SK-N-MC (cell line): ENCODE results near the gene DSCAM.

Experiments used
- EZH2 ChIP-seq: fragments of 200-600 bp; sonication (generic); IDR thresholded peaks from one replicate; pipeline ENCODE4 v1.6.1; 2017; ENCODE audit warnings: antibody characterized with exemption
- POLR2AphosphoS5 ChIP-seq: IDR thresholded peaks from 2 replicates; pipeline ENCODE4 v1.6.1; 2012; ENCODE audit warnings: mild to moderate bottlenecking, low read depth, low read length, borderline replicate concordance

DNA sequence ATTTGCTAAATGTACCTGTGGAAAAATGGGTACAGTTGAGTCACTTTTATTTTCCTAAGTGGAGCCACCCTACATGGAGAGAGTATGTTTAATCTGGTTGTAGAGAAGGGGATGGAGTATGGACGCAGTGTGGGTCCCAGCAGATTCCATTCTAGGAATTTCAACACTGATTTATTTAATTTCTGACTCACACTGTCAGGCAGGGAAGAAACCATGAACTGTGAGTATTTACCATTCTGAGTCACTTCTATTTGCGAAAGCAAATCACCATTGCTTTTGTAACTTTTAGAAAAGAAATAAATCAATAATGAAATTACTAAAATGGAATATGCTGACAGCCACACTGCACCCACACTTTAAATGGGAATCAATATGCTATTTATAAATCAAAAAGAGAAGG, 339.0 kb downstream of the DSCAM start:
- no peak for TF ChIP-seq EZH2
- no peak for TF ChIP-seq POLR2AphosphoS5
